Right renal cortex interstitium (tissue), 3 donors: ENCODE results near the gene PAPOLA. TPM values are rescaled to one million over a fixed set of nuclear protein-coding genes. Genes with fewer than 3 reads are reported as not detected.
A peak's percentile ranks its signal among the peaks of the same experiment; 100 is the strongest.

Source experiments
- DNase-seq, 3 donors: peaks; one replicate each; pipeline ENCODE4 v3.0.0-alpha.2; 2013; ENCODE audit warnings: low read depth in 3 of 3, low spot score in 2 of 3
- polyA plus RNA-seq, 3 donors: library from polyadenylated mRNA; unstranded; fragments of 120-200 nt; gene quantifications; one replicate each; pipeline ENCODE4 v1.2.1, GENCODE V29; 2013; ENCODE audit not compliant: insufficient read length in 3 of 3

PAPOLA gene
- polyA plus RNA-seq, 3 donors = 208 to 215 (median 214) TPM

DNA sequence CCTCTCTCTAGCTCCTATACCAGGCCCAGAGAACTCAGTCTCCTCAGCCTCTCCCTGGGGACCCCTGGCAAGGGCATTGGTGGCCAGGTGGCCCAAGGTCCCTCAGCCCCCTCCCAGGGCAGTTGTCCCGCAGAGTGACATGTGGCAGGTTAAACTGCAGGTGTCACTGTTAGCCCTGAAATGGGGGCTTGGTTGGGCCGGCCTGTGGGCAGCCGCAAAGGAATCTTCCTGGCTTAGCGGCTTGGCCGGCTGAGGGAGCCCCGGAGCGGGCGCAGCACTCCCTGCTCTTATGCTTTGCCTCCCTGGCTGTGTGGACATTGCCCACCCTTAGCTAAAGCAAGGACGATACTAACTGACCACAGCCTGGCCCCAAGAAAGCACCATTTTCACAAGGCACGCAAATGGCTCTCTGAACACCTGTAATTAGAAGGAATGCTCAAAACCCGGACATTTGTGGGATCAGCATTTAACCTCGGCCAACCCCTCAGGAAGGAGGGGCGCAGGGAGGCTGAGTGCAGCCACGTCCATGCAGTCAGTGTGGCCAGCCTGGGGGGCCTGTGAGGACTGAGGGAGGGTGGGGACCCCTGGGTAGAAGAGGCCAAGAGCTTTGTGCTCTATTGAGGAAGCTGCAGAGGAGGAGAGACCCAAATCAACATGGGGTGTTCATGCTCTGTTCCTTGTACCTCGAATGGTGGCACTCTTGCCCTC is 82.2 kb downstream of the PAPOLA start:
- no peak for DNase-seq

DNA sequence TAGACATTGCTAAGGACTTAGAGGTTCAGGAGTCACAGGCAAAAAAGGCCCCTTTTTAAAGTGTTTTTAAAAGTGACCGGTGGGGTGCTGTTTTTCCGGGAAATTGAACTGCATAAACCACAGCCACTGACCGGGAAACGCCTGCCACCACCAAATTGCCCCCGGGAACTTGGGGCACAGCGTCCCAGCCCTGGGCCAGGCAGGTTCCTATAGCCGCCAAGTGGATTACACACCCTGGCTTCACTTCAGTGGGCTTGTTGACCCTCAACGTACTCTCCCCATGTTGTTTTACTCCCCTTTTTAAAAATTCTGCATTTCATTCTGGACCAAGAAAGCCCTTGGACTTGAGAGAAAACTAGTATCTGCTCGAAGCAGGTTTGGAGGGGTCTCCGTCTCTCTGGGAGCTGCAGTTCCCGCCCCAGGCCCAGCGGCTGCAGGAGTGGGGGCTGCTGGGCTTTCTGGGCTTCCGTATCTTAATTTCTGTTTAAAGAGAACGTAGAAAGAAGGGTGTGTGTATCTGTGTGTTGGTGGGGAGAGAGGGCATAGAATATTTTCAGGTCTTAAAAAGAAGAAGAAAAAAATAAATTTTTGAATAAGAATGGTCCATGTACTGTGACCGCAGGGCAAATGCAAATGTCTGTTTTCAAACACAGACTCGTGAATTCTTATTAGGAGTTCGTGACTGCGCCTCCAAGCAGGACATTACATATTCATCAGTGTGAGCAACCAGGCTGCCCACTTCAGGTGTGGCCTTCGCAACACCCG is 82.9 kb downstream of the PAPOLA start:
- DNase-seq = no peak

DNA sequence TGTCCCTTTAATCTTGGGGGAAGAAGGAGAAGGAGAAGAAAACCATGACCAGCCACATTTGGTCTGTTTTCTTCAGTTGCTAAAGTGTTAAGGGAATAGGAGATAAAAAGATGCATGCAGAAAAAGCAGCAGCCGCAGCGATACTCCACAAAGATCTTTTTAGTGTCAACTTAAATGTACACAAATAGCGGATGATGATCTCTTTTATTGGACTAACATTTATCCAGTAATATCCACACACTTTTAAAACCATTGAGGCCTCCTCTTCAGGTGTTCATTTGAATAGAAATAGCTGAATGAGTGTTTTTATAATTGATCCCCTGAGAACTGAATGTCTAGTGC is 83.5 kb downstream of the PAPOLA start:
- DNase-seq = no peak

- DNase-seq = no peak
Observed at GRCh38 chr14:96586056-96586455, 83.9 kb downstream of the PAPOLA start.

DNA sequence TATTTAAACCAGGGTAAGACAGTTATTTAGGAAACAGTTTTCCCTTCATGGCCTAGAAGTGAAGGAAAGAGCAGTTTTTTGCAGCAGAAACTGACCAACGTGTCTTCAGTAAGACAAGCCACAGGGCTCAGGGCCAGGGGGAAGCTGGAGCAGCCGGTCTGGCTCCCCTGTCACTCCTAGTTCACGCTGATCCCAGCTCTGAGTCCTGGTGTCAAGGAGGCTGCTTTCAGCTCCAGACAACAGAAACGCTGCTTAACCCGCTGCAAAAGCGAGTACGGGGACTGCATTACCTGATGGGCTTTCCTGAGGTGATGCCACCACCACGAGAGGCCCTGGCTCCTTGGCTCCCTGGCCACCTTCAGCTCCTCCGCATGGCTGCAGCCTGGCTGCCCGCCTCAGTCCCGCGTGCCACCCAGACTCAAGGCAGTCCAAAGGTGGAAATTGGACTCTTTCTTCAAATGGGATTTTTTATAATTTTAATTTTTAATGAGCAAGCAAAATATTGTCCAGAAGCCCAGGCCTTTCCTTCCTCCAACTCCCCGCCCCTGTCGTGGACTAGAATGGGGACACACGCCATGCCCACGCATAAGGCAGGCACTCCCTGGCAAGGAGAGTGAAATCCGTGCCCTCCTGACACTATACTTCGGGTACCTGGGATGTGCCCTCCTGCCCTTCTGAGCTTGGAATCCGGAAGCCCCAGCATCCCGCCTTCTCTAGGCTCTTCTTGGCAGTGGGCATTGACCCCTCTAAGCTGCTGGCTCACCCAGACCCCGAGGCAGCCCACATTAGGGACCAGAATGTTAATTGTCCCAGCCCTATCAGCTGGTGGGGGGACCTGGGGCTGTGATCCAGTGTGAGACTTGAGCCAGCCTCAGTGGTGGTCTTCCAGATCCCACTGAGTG is 85.0 kb downstream of the PAPOLA start:
- no peak for DNase-seq

- no peak for DNase-seq
Observed at GRCh38 chr14:96587823-96588385, 85.7 kb downstream of the PAPOLA start.

- no peak for DNase-seq
Observed at GRCh38 chr14:96588410-96589257, 86.5 kb downstream of the PAPOLA start.

DNA sequence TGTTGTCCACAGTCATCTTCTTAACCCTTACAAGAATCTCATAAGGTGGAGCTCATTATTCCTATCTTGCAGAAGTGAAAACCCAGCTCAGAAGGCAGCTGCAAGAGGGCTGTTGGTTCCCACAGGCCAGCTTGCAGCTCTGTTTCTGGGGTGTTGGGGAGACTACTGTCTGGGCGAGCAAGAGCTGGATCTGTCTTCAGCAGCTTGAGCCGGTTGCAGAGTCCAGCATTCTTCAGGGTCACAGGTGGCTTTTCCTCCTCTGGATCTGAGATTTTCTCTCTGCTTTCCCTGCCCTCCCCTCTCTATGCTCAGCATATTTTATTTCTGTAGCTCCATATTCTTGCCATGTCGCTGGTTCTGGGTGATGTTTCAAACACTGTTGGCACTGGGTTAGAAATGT is 87.4 kb downstream of the PAPOLA start:
- DNase-seq = no peak

- no peak for DNase-seq
Observed at GRCh38 chr14:96590190-96590864, 88.1 kb downstream of the PAPOLA start.

- DNase-seq = no peak
Observed at GRCh38 chr14:96592591-96593386, 90.6 kb downstream of the PAPOLA start.

- DNase-seq = no peak
Observed at GRCh38 chr14:96594961-96595360, 92.8 kb downstream of the PAPOLA start.

DNA sequence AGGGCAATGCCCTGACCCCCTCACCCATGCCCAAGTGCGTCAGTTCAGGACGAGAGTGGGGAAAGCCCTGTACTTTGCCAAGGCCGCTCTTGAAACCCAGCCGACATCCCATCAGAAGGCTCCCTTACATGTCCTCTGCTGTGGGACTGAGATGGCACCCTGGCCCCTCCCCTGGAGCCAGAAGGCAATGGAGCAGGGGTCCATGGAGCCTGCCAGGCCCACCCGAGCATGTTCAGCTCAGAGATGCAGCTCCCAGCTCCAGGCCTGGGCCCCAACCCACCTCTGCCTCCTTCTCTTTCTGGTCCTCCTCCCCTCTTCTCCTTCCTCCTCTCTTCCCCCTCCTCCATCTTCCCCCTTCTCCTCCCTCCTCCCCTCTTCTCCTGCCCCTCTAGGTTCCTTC is 95.5 kb downstream of the PAPOLA start:
- no peak for DNase-seq

- no peak for DNase-seq
Observed at GRCh38 chr14:96598332-96598928, 96.2 kb downstream of the PAPOLA start.

DNA sequence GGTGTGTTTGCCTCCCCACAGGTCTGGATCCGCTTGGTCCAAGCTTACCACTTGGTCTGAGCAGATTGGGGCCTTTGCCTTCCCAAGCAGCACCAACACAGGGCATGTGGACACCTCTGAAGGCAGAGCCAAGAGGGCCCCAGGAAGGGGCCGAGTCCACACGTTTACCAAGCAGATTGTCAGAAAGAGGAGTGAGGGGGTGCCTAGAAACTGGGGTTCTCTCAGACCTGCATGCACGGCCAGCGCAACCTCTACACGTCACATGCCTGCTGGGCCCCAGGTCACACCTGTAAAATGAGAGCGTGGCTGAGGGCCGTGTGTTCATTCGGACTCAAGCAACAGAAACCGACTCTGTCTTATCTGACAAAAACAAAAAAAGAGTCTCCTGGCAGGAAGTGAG is 96.9 kb downstream of the PAPOLA start:
- DNase-seq = no peak

GRCh38 chr14:96602186-96602585 is 100.0 kb downstream of the PAPOLA start:
- no peak for DNase-seq

DNA sequence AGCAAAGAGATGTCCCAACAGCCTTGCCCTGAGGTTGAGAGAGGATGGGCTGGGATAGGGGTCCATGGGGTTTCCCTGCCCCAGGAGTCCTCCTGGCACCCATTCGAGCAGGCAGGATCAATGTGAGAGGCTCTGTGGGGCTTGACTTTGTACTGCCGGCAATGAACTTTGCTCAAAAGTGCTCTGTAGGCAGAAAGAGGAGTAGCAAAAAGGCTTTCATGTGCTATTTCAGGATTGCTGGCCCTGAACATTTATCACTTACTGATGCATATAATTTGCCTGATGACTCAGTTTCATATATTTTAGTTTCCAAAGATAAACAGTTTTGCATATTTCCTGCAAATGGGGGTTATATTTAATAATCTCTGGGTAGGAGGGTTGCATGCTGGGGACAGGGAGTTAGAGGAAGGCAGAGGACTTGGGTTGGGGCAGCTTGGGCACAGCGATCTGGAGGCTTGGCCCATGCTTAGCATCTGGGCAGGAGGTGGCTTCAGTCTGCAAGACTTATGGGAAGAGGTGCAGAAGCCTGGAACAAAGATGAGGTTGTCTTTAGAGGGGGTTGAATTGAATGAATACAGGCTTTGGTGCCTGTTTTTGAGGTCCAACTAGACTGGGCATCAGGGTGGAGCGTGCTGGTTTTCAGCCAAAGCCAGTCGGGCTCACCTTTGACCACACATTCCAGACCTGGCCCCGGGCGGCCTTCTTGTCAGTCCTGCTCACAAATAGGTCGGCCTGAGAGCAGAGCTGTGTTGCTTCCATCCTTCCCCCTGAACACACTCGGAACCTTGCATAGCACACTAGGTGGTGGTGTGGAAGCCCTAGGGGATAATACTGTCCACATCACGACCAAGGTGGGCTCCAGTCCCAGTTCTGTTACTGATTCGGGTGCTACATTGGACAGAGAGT is 101.4 kb downstream of the PAPOLA start:
- no peak for DNase-seq

- DNase-seq = peak in 1 of 3 donors; percentile 17
Observed at GRCh38 chr14:96614481-96614881, 112.3 kb downstream of the PAPOLA start.
